ENCODE results near the gene MDN1. TPM values are rescaled to one million over a fixed set of nuclear protein-coding genes. Genes with fewer than 3 reads are reported as not detected.

Gene MDN1
- total RNA-seq, 1 experiment from 2014 or later, result 53.2 TPM

- Histone ChIP-seq H3K4me3 (ENCODE audit: insufficient read depth, low read depth, low read length) (no peak overlapping the region), H3K36me3 (replicated peaks; ENCODE audit: control insufficient read depth, insufficient read depth, low read length) (peaks cover 77% of the 10 kb centered on the region), H3K27me3 (ENCODE audit: control insufficient read depth, insufficient read depth, low read length) (no peaks in the 10 kb centered on the region)
- no peak for DNase-seq
Observed at GRCh38 chr6:89679215-89680120, 140.1 kb downstream of the MDN1 start.

GRCh38 chr6:89678531-89678930, 141.1 kb downstream of the MDN1 start:
- Histone ChIP-seq H3K27me3 (ENCODE audit: control insufficient read depth, insufficient read depth, low read length) (no peaks in the 10 kb centered on the region), H3K4me3 (ENCODE audit: insufficient read depth, low read depth, low read length) (no peak overlapping the region), H3K36me3 (replicated peaks; ENCODE audit: control insufficient read depth, insufficient read depth, low read length) (peaks cover 77% of the 10 kb centered on the region)
- peak; percentile 58 for DNase-seq

- H3K36me3 ChIP-seq (replicated peaks; ENCODE audit: control insufficient read depth, insufficient read depth, low read length), result peaks cover 76% of the 10 kb centered on the region
- no peaks in the 10 kb centered on the region for H3K27me3 ChIP-seq (ENCODE audit: control insufficient read depth, insufficient read depth, low read length)
- no peak for DNase-seq
- no peak overlapping the region for H3K4me3 ChIP-seq (ENCODE audit: insufficient read depth, low read depth, low read length)
Observed at GRCh38 chr6:89675949-89676748, 143.4 kb downstream of the MDN1 start.

- H3K27me3 ChIP-seq (ENCODE audit: control insufficient read depth, insufficient read depth, low read length), result no peaks in the 10 kb centered on the region
- peaks cover 50% of the 10 kb centered on the region for H3K36me3 ChIP-seq (replicated peaks; ENCODE audit: control insufficient read depth, insufficient read depth, low read length)
- DNase-seq, result no peak
- H3K4me3 ChIP-seq (ENCODE audit: insufficient read depth, low read depth, low read length), result no peak overlapping the region
Observed at GRCh38 chr6:89670935-89671565, 148.5 kb downstream of the MDN1 start.

GRCh38 chr6:89669002-89669401, 150.6 kb downstream of the MDN1 start:
- no peak overlapping the region for H3K4me3 ChIP-seq (ENCODE audit: insufficient read depth, low read depth, low read length)
- H3K27me3 ChIP-seq (ENCODE audit: control insufficient read depth, insufficient read depth, low read length), result no peaks in the 10 kb centered on the region
- no peak for DNase-seq
- H3K36me3 ChIP-seq (replicated peaks; ENCODE audit: control insufficient read depth, insufficient read depth, low read length), result peaks cover 38% of the 10 kb centered on the region

- no peaks in the 10 kb centered on the region for H3K27me3 ChIP-seq (ENCODE audit: control insufficient read depth, insufficient read depth, low read length)
- H3K36me3 ChIP-seq (replicated peaks; ENCODE audit: control insufficient read depth, insufficient read depth, low read length), result peaks cover 33% of the 10 kb centered on the region
- H3K4me3 ChIP-seq (ENCODE audit: insufficient read depth, low read depth, low read length), result no peak overlapping the region
- DNase-seq, result peak; percentile 35
Observed at GRCh38 chr6:89667872-89668556, 151.6 kb downstream of the MDN1 start.

- H3K36me3 ChIP-seq (replicated peaks; ENCODE audit: control insufficient read depth, insufficient read depth, low read length), result peaks cover 49% of the 10 kb centered on the region
- H3K27me3 ChIP-seq (ENCODE audit: control insufficient read depth, insufficient read depth, low read length), result no peaks in the 10 kb centered on the region
- no peak for DNase-seq
- H3K4me3 ChIP-seq (ENCODE audit: insufficient read depth, low read depth, low read length), result no peak overlapping the region
Observed at GRCh38 chr6:89662659-89663223, 156.9 kb downstream of the MDN1 start.

- H3K4me3 ChIP-seq (ENCODE audit: insufficient read depth, low read depth, low read length), result no peak overlapping the region
- peaks cover 56% of the 10 kb centered on the region for H3K36me3 ChIP-seq (replicated peaks; ENCODE audit: control insufficient read depth, insufficient read depth, low read length)
- DNase-seq, result no peak
- H3K27me3 ChIP-seq (ENCODE audit: control insufficient read depth, insufficient read depth, low read length), result no peaks in the 10 kb centered on the region
Observed at GRCh38 chr6:89661559-89661958, 158.0 kb downstream of the MDN1 start.

- Histone ChIP-seq H3K36me3 (replicated peaks; ENCODE audit: control insufficient read depth, insufficient read depth, low read length) (peaks cover 58% of the 10 kb centered on the region), H3K4me3 (ENCODE audit: insufficient read depth, low read depth, low read length) (no peak overlapping the region), H3K27me3 (ENCODE audit: control insufficient read depth, insufficient read depth, low read length) (no peaks in the 10 kb centered on the region)
- DNase-seq, result no peak
Observed at GRCh38 chr6:89660981-89661380, 158.6 kb downstream of the MDN1 start.

GRCh38 chr6:89657445-89658158, 162.0 kb downstream of the MDN1 start:
- H3K27me3 ChIP-seq (ENCODE audit: control insufficient read depth, insufficient read depth, low read length), result no peaks in the 10 kb centered on the region
- H3K36me3 ChIP-seq (replicated peaks; ENCODE audit: control insufficient read depth, insufficient read depth, low read length), result peaks cover 72% of the 10 kb centered on the region
- no peak for DNase-seq
- H3K4me3 ChIP-seq (ENCODE audit: insufficient read depth, low read depth, low read length), result no peak overlapping the region

GRCh38 chr6:89655122-89655521, 164.5 kb downstream of the MDN1 start:
- peaks cover 63% of the 10 kb centered on the region for H3K36me3 ChIP-seq (replicated peaks; ENCODE audit: control insufficient read depth, insufficient read depth, low read length)
- no peaks in the 10 kb centered on the region for H3K27me3 ChIP-seq (ENCODE audit: control insufficient read depth, insufficient read depth, low read length)
- H3K4me3 ChIP-seq (ENCODE audit: insufficient read depth, low read depth, low read length), result no peak overlapping the region
- DNase-seq, result no peak

GRCh38 chr6:89650579-89650978, 169.0 kb downstream of the MDN1 start:
- no peaks in the 10 kb centered on the region for H3K27me3 ChIP-seq (ENCODE audit: control insufficient read depth, insufficient read depth, low read length)
- peaks cover 62% of the 10 kb centered on the region for H3K36me3 ChIP-seq (replicated peaks; ENCODE audit: control insufficient read depth, insufficient read depth, low read length)
- DNase-seq, result no peak
- no peak overlapping the region for H3K4me3 ChIP-seq (ENCODE audit: insufficient read depth, low read depth, low read length)

GRCh38 chr6:89649682-89650081, 169.9 kb downstream of the MDN1 start:
- Histone ChIP-seq H3K27me3 (ENCODE audit: control insufficient read depth, insufficient read depth, low read length) (no peaks in the 10 kb centered on the region), H3K4me3 (ENCODE audit: insufficient read depth, low read depth, low read length) (no peak overlapping the region), H3K36me3 (replicated peaks; ENCODE audit: control insufficient read depth, insufficient read depth, low read length) (peaks cover 62% of the 10 kb centered on the region)
- DNase-seq, result no peak
